HG03342 (cell line): Measurements from ENCODE around the gene RNF144A.
"Not testable (repeated sequence)": the region's sequence is repeated elsewhere in the genome, so short reads cannot be mapped to it uniquely, and the experiment has no call there.

Source experiments
- ATAC-seq: cut with Tn5 transposase; IDR thresholded peaks from one replicate; pipeline ENCODE4 v1.9.1; 2021; ENCODE audit warnings: mild to moderate bottlenecking, moderate library complexity; ENCODE audit not compliant: unreplicated experiment

RNF144A gene

DNA sequence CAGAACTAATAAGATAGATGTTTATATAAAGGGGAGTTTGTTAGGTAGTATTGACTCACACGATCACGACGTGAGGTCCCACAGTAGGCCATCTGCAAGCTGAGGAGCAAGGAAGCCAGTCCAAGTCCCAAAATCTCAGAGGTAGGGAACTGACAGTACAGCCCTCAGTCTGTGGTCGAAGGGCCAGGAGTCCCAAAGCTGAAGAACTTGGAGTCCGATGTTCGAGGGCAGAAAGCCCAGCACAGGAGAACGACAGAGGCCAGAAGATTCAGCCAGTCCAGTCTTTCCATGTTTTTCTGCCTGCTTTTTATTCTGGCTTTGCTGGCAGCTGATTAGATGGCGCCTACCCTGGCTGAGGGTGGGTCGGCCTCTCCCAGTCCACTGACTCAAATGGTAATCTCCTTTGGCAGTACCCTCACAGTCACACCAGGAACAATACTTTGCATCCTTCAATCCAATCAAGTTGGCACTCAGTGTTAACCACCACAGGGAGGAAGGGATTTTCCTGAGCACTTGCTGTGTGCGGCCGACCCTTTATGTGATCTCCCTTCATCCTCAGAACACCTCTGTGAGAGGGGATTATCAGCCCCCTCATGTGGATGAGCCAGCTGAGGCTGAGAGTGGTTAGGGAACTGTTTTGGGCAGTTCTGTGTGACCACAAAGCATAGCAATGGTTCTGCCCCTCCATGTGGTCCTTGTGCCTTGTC is 78.3 kb downstream of the RNF144A start:
- no peak for ATAC-seq

DNA sequence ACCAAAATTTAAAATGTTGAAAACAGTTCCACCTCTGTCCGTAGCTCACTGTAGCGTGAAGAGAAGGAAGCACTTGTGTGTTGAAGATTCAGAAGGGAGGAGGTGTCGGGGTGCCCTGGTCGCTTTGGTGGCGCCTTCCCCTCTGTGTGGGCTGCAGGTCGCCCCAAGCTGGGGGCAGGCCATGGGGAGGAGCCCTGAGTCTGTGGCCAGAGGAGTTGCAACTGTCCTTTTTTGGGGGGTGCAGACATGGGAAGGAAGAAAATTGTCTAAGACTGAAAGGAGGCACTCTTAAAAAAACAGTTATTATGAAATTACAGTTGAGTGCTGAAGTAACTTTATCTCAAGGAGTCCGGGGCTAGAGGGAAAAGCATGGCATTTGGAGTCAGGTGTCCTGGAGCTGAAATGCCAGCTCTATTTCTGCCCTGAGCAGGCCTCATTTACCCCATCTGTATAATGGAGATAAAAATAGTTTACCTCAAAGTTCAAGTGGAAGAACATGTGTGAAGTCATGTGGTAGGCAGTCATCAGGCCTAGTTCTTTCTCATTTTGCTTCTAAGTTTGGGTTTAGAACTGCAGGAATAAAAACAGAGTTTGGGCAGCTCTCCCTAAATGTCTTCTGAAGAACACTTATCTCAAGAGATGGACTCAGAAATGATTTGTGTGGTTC is 82.1 kb downstream of the RNF144A start:
- peak; percentile 77 for ATAC-seq

DNA sequence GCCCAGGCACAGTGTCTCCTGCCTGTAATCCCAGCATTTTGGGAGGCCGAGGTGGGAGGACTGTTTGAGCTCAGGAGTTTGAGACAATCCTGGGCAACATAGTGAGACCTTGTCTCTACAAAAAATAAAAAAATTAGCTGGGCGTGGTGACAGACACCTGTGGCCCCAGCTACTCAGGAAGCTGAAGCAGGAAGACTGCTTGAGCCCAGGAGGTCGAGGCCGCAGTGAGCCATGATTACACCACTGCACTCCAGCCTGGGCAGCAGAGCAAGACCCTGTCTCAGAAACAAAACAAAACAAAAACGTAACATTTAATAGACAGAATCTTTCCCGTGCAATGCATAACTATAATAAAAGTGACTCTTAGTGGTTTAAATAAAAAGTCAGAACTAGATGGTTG is 84.2 kb downstream of the RNF144A start:
- ATAC-seq = not testable (repeated sequence)

DNA sequence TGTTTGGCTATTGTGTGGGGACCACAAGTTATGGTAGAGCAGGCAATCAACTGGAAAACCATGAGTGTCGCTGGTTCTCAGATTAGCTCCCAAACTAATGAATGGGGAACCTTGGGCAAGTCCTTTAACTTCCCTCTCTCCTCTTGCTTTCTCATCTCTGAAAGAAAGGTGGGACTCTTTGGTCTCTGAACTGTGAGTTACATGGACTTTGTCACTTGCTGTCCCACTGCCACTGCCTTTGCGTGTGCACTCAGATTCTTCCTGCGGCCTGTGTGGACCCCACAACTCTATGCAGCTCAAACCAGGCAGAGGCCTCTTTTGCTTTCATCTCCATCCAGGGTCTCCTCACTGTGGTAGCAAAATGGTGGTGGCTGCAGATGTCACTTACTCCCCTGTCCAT is 86.7 kb downstream of the RNF144A start:
- no peak for ATAC-seq

DNA sequence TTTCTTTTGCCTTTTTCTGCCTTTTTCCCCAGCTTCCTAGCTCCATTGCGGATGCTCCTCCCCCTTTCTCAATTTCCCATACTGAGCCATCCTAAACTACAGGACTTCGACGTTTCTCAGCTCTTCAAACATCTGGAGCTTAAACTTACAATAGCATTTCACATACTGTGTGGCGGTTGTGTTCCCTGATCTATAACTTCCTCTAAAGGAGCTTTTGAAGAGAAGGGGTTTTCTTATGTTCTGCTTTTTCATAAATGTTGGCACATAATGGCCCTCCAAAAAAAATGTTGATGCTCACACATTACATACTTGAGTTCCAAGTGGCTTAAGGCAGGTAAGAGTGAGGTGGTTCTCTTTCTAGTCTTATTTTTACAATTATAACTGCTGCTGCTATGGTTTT is 87.4 kb downstream of the RNF144A start:
- ATAC-seq = no peak

DNA sequence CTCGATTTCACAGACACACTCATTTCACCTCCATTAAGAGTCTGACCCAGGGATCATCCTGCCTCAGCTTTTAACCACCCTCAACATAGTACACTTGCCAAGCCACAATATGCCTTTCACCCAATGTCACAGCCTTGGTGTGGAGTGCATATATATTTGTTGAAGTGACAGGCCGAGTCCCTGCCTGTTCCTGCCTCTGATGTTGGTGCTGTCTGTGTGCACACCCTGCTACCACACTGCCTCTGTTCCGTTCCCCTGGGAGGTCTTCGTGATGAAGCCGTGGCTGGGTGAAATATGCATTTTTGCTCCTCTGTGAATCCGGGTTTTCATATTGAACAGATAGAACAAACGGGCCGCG is 90.3 kb downstream of the RNF144A start:
- no peak for ATAC-seq

DNA sequence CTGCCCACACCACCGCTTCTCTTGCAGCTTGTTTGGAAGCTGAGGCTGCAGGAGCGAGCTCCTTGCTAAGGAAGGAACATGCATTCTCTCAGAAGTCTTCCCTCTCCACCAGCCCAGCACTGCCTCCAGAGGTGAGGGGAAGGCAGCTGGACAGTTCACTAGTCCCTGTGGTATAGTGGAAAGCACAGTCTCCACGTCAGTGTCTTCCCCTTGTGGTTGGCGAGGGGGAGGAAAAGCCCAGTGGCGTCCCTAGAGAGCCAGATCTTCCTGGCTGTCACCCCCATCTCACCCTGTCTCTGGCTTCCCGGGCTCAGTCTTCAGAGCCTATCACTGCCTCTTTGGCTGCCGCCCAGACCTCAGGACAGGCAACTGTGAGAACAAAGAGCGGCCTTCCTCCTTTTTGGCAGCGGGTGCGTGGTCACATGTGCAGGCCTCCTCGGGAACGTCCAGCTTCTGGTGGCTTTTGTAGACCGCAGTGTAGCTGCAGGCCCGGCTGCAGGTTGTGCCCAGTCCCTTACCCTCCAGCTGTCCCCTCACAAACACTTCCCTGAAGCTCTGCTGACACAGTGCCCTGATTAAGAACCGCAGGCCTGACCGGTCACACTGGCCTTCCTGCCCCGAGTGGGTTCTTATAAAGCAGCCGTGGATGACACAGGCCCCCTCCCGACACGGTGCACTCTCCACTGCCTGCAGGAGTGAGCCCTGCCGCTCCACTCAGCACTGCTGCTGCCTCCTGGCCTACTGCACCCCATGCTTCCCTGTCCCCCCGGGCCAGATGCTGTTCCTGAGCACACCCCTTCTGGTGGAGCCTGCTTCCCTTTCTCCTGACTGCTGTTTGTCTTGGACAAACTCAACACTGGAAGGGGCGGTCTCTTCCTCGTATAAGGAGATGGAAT is 90.9 kb downstream of the RNF144A start:
- ATAC-seq = no peak

DNA sequence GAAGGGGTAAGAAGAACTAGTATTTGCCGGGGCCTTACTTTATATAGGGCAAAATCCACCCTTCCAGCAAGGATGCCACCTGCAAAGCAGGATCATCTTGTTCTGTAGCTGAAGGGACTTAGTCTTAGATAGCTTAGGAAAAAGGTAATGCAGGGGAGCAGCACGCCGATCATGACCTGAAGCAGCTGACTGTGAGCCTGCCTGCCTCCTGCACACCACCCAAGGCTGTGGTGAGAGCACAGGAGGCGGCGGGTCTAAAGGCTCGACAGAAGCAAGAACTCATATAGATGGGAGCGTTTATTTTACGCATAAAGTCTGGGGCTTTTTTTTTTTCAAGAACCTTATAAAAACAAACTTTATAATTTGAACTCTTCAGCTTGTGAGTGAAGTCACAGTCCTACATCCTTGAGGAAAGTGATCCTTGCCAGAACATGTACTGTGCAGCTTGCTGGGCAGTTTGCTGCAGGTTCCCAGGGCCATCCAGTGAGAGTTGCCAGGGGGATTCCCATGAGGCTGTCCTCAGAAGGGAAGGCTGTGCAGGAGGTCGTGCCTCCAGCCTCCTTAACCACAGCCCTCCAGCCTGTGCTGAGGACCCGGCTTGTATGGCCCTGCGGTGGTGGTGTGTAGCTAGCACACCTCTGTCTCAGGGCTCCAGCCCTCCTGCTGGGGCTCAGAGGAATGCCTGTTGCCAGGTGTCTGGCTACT is 92.1 kb downstream of the RNF144A start:
- no peak for ATAC-seq

DNA sequence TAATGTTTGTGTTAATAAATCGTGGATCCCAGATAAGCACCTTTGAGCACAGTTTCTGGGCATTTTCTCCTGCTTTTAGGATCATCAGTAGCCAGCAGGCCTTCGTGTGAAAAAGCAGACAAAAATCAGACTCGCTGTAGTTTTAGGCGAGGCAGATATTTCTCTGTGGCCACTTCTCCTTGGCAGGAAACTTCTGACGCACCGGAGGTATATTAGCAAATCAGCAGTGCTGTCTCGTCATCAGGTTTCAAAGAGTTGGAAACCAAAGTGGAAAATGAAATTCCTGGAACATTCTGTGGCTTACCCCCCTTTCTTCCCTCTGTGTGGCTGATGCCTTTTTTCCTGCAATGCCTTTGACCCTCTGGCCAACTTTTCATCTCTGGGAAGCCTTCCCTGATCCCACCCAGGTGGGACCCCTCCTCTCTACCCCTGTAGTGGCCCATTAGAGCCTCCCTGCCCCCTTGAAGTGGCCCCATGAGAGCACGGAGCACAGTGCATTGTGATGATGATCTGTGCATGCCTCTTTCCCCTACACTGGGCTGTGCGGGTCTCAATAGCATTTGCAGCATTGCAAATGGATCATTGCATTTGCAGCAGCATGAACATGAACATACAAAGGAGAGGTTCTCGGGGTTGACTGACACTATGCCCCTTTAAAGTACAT is 93.3 kb downstream of the RNF144A start:
- ATAC-seq = no peak

DNA sequence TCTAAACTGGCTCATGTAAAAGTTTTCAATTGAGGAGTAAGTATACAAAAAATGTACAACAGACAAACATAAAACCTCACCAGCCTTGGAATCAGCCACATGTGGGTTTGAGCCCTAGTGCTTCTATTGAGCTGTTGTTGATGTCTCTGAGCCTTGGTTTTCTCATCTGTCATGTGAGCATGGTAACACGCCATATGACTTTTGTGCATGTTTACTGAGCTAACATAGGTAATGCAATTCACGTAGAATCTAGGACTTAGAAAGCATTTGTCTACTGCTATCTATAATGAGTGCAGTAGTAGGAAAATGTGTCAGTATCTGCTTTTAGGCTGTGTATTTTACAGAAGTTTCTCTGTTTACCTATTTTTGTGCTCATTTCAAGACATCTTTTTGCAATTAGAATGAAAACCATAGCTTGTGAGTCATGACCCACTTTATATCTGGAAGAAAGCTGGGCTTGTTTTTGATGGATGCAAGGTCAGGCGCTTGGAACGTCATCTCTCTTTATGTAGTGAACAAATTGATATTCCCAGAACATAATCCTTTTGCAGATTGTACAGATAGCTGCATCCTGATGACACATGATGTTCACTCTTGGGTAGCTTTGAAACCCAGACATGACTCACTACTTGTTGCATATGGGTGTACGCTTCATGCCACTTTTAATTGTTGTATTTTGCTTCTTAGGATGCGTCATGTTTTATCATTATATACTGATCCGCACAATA is 94.3 kb downstream of the RNF144A start:
- ATAC-seq = no peak

DNA sequence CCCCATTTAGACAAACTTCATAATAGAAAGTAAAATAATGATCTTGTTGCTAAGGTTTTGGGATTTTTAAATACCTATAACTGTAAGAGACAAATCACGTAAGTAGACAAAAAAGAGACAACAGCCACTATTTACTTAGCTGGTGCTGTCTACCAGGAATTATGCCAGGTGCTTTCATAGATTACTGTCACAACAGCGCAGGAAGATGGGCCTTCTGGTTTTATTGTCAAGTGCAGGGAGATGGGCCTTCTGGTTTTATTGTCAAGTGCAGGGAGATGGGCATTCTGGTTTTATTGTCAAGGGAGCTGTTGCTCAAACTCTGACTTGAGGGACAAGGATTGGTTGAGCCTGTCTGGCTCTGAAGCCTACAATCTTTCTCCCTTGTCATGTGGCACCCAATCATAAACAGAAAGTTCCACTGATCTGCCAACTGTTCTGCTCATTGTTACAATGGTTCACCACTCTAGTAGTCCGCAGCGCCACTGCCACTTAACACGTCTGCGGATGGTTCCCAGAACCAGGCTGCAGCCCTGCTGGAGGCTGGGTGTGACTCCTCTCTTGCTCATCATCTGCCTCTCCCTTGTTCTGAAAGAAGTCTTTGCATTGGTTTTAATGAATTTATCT is 95.0 kb downstream of the RNF144A start:
- no peak for ATAC-seq

DNA sequence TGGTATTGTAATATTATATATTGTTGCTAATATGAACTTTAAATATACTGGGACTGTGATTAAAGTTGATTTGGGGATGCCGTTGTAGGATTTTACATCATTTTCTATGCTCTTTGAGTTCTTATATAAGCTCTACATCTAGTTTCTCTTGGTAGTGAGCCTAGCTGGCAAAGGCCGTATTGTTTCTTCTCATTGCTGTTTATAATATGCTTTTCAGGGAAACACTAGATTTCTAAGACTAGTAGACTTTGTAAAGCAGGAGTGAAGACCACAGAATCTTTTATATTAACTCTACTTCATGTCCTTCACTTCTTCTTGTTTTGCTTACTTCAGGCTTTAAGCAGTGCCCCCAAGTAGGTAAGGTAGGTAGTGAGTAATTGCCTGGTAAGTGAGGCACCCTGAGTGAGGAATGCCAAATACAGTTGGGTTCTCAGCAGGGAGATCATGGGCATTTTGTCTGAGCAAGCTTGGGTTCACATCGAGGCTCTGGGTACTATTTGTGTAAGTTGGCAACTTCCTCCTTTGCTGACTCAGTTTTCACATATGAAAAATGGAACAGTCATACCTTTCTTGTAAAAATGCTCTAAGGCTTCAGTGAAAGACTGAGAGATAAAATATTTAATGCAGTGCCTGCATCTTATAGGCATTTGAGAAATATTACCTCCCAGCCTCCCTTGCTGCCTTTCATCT is 96.4 kb downstream of the RNF144A start:
- ATAC-seq = no peak

DNA sequence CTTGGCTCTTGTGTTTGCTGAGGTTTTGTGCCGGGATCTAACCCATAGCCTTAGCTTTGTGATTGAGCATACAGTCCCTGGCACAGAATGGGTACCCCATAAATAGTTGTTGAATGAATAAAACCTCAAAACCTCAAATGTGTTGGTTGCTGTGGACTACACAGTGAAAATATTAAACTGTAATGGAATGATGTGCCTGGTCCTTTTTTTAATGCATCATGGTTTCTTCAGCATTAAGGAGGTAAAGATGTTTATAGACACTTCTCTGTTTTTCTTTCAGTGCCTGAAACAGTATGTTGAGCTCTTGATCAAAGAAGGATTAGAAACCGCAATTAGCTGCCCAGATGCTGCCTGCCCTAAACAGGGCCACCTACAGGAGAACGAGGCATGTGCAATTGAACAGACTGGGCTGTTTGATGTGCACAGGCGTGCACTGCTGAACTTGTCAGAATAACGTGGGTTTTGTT is 97.0 kb downstream of the RNF144A start:
- ATAC-seq = no peak

DNA sequence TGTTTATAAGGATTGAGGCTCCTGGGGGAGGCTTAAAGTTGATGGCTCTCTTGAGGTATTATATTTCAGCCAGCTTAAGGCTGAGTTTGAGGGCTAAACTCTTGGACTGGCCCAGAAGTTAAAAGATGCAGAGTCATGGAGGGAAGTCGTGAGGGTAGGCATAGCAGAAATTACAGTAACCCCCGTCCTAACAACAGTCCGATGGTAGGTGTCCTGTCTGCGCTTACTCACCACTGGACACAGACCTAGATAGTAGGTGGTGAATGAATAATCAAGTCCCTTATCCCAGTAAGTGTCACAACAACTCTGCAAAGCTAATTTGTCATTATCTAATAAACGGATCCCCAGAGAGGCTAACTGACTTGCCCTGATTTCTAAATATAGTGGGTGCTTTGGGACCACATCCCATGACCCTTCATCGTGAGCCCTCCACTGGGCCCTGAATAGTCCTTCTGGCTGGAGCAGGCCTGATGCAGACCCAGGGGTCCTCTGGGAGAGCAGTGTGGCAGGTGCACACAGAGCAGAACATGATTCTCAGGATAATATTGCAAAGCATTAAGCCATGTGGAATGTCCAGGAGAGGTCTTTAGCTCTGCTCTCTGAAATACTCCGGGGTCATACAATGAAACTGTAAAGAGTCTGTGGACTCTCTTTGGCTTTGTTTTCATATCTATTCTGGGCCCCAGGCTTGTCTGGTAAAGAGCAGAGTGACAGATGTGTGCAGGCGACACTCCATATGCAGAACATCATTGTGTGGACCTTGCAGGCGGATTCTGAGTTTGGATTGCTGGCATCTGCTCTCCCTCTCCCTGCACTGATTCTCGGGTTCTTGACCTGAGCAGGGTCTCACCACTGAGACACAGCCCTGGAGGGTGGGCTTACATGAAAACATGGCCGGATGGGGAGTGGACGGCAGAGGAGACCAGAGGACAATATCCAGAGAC is 98.1 kb downstream of the RNF144A start:
- ATAC-seq = no peak

DNA sequence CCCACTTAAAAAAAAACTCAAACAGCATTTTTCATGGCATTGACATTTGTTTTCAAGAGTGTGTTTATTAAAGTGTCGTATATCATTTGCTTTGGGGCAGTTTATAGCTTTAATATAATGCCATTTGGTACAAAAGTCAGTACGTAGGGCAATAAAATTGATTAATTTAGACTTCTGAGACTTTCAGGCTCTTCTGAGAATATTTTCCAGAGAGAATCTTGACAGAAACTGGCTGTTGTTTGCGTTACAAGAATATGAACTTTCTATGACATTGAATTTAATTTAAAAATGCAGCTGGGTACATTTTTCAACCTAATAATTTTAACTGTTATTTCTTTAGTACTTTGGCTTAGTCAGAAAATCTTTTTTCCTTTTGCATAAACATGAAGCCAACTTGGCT is 98.9 kb downstream of the RNF144A start:
- ATAC-seq = no peak

DNA sequence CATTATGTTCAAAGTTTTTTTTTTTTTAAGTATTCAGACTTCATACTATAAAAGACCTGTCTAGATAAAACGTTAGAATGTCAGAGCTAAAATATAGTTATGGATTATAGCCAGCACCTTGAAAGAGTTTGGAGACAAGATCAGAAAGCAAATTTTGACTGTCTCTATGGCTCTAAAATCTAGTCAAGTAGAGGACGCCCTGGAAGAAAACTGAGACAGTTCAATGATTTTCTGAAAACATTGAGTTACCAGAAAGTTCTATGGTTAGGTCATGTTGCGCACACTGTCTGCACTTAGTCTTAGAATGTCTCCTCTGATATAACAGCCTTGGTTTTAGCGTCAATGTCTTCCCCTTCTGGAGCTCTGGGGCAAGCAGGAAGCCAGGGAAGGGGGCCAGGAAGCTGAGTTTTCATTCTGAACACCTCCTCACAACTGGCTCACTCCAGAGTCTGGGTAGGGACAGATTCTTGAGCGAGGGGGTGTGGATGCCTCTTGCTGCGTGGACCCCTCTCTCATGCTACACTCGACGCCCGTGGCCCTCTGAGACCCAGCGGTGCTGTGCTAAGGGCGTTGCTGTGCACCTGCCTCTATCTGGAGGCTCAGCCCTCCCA is 99.5 kb downstream of the RNF144A start:
- ATAC-seq = no peak

DNA sequence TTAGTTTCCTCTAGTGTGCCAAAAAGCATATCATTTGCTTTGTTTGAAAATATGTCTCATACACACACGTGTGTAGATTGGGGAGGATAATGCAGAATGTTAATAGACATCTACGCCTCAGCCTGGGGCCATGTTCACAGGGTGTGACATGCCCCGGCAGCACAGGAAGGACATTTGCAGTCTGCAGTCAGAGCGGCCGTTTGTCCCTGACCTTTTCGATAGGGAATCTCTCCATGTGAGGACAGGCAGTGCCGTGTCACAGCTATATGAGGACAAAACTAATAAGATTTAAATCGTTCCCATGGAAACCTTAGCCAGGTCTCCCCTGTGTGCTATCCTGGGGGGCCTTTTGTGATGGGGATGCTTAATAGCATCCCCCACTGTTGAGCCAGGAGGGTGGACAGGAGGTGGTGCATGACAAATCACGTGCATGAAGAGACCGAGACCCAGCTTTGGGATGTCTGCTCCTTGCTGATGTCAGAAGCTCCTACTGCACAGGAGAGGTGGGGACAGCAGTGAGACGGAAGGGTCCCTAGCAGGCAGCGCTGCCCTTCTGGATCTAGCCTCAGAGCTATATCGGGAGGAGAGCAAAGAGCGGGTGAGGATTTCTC is 100.6 kb downstream of the RNF144A start:
- no peak for ATAC-seq
